Measurements from ENCODE around the gene SNX9.
"Not testable (repeated sequence)": the region's sequence is repeated elsewhere in the genome, so short reads cannot be mapped to it uniquely, and the experiment has no call there.

Gene SNX9

GRCh38 chr6:157935786-157936185, 112.7 kb downstream of the SNX9 start:
- no peak for DNase-seq

- no peak for DNase-seq
Observed at GRCh38 chr6:157937318-157937717, 114.3 kb downstream of the SNX9 start.

- DNase-seq = no peak
Observed at GRCh38 chr6:157937916-157938315, 114.9 kb downstream of the SNX9 start.

GRCh38 chr6:157940375-157941036, 117.5 kb downstream of the SNX9 start:
- DNase-seq = peak; percentile 80

GRCh38 chr6:157941101-157941863, 118.2 kb downstream of the SNX9 start:
- no peak for DNase-seq

- no peak for DNase-seq
Observed at GRCh38 chr6:157942351-157942750, 119.3 kb downstream of the SNX9 start.

- DNase-seq = no peak
Observed at GRCh38 chr6:157943249-157943963, 120.4 kb downstream of the SNX9 start.

- DNase-seq = no peak
Observed at GRCh38 chr6:157943964-157944283, 120.9 kb downstream of the SNX9 start.

- peak; percentile 71 for DNase-seq
Observed at GRCh38 chr6:157944983-157945931, 122.2 kb downstream of the SNX9 start.

- no peak for DNase-seq
Observed at GRCh38 chr6:157946053-157946617, 123.1 kb downstream of the SNX9 start.

- DNase-seq = no peak
Observed at GRCh38 chr6:157946865-157947532, 124.0 kb downstream of the SNX9 start.

GRCh38 chr6:157950899-157951298, 127.9 kb downstream of the SNX9 start:
- not testable (repeated sequence) for DNase-seq

- DNase-seq = no peak
Observed at GRCh38 chr6:157951828-157952227, 128.8 kb downstream of the SNX9 start.

GRCh38 chr6:157952861-157953351, 129.9 kb downstream of the SNX9 start:
- DNase-seq = no peak

- DNase-seq = no peak
Observed at GRCh38 chr6:157953580-157954091, 130.6 kb downstream of the SNX9 start.

- DNase-seq = no peak
Observed at GRCh38 chr6:157954150-157955117, 131.4 kb downstream of the SNX9 start.

GRCh38 chr6:157955675-157956074, 132.6 kb downstream of the SNX9 start:
- no peak for DNase-seq

- DNase-seq = no peak
Observed at GRCh38 chr6:157956171-157956730, 133.2 kb downstream of the SNX9 start.

- no peak for DNase-seq
Observed at GRCh38 chr6:157959451-157960227, 136.6 kb downstream of the SNX9 start.
